ENCODE data around the gene SUGCT.

The SUGCT gene

GRCh38 chr7:40753455-40753854 lies 618.6 kb downstream of the SUGCT start:
- no peak for DNase-seq

- no peak for DNase-seq
Observed at GRCh38 chr7:40755438-40755837, 620.6 kb downstream of the SUGCT start.

- no peak for DNase-seq
Observed at GRCh38 chr7:40757109-40757508, 622.3 kb downstream of the SUGCT start.

GRCh38 chr7:40758590-40758989 lies 623.8 kb downstream of the SUGCT start:
- DNase-seq, result no peak

GRCh38 chr7:40760293-40760964 lies 625.6 kb downstream of the SUGCT start:
- DNase-seq, result no peak

- no peak for DNase-seq
Observed at GRCh38 chr7:40760987-40761386, 626.2 kb downstream of the SUGCT start.

- DNase-seq, result no peak
Observed at GRCh38 chr7:40761762-40762560, 627.2 kb downstream of the SUGCT start.

- DNase-seq, result no peak
Observed at GRCh38 chr7:40763319-40764287, 628.8 kb downstream of the SUGCT start.

- DNase-seq, result no peak
Observed at GRCh38 chr7:40765639-40766038, 630.8 kb downstream of the SUGCT start.

- DNase-seq, result no peak
Observed at GRCh38 chr7:40772096-40772495, 637.3 kb downstream of the SUGCT start.

GRCh38 chr7:40773656-40774055 lies 638.9 kb downstream of the SUGCT start:
- DNase-seq, result no peak

- no peak for DNase-seq
Observed at GRCh38 chr7:40775877-40776276, 641.1 kb downstream of the SUGCT start.

GRCh38 chr7:40777730-40778312 lies 643.0 kb downstream of the SUGCT start:
- DNase-seq, result no peak

GRCh38 chr7:40780460-40780859 lies 645.7 kb downstream of the SUGCT start:
- DNase-seq, result no peak

- DNase-seq, result no peak
Observed at GRCh38 chr7:40782836-40783235, 648.0 kb downstream of the SUGCT start.

GRCh38 chr7:40784176-40784575 lies 649.4 kb downstream of the SUGCT start:
- no peak for DNase-seq

- no peak for DNase-seq
Observed at GRCh38 chr7:40786909-40787308, 652.1 kb downstream of the SUGCT start.

GRCh38 chr7:40793132-40793531 lies 658.3 kb downstream of the SUGCT start:
- DNase-seq, result no peak

GRCh38 chr7:40795607-40796006 lies 660.8 kb downstream of the SUGCT start:
- DNase-seq, result no peak

GRCh38 chr7:40796723-40797122 lies 661.9 kb downstream of the SUGCT start:
- no peak for DNase-seq

GRCh38 chr7:40798613-40799012 lies 663.8 kb downstream of the SUGCT start:
- no peak for DNase-seq

- DNase-seq, result no peak
Observed at GRCh38 chr7:40799493-40800403, 664.9 kb downstream of the SUGCT start.
